Heart left ventricle (tissue), 16 donors: ENCODE results near the gene PACSIN2. TPM values are rescaled to one million over a fixed set of nuclear protein-coding genes. Genes with fewer than 3 reads are reported as not detected.

Experiments
- ATAC-seq, 4 donors: fragments of 200-7000 bp; cut with Tn5 transposase; one replicate each; pipeline ENCODE4 v1.9.1; 2020 to 2022; ENCODE audit warnings: moderate library complexity in 4 of 4, mild to moderate bottlenecking in 3 of 4, moderate number of reproducible peaks in 1 of 4
- DNase-seq, 5 donors: peaks; one replicate each; pipeline ENCODE4 v3.0.0-alpha.2; 2020
- H3K27ac ChIP-seq, 12 donors: fragments of 200-600 bp; sonication (generic) in 4 of 12; one replicate each; pipeline versions ENCODE4 v1.5.0 to v1.8.0; 2016 to 2022; ENCODE audit warnings: mild to moderate bottlenecking in 2 of 12
- H3K27me3 ChIP-seq, 9 donors: fragments of 200-600 bp; sonication (generic) in 2 of 9; one replicate each; pipeline versions ENCODE4 v1.5.1 to v1.8.0; 2016 to 2022; ENCODE audit warnings: mild to moderate bottlenecking in 3 of 9
- H3K36me3 ChIP-seq, 9 donors: fragments of 200-600 bp; sonication (generic) in 2 of 9; one replicate each; pipeline versions ENCODE4 v1.5.0 to v1.8.0; 2018 to 2022; ENCODE audit warnings: mild to moderate bottlenecking in 2 of 9
- H3K4me1 ChIP-seq, 12 donors: fragments of 200-600 bp; sonication (generic) in 4 of 12; one replicate each; pipeline versions ENCODE4 v1.5.0 to v1.8.0; 2016 to 2022; ENCODE audit warnings: mild to moderate bottlenecking in 3 of 12
- H3K4me3 ChIP-seq, 12 donors: fragments of 200-600 bp; sonication (generic) in 4 of 12; one replicate each; pipeline versions ENCODE4 v1.5.0 to v1.8.0; 2017 to 2022; ENCODE audit warnings: mild to moderate bottlenecking in 9 of 12, moderate library complexity in 4 of 12
- H3K9me3 ChIP-seq, 12 donors: fragments of 200-600 bp; sonication (generic) in 4 of 12; one replicate each; pipeline versions ENCODE4 v1.5.0 to v1.8.0; 2016 to 2022; ENCODE audit warnings: mild to moderate bottlenecking in 1 of 12
- CTCF ChIP-seq, 12 donors: fragments of 200-600 bp; sonication (generic) in 4 of 12; IDR thresholded peaks; one replicate each; pipeline versions ENCODE4 v1.5.0 to v1.8.0; 2018 to 2022; ENCODE audit warnings: antibody characterized with exemption in 12 of 12, mild to moderate bottlenecking in 5 of 12
- POLR2A ChIP-seq, 2 donors: fragments of 450-650 bp; IDR thresholded peaks; one replicate each; pipeline ENCODE4 v1.6.1; 2017; ENCODE audit warnings: antibody characterized with exemption in 2 of 2, mild to moderate bottlenecking in 2 of 2, moderate library complexity in 2 of 2
- WGBS, 4 donors: extraction: QIAGEN DNeasy Blood & Tissue Kit in 2 of 4; methylation state at CpG; one replicate each; pipeline versions ENCODE4 v1.1.5 to v1.1.7; 2013 to 2018; 5-methylcytosine and 5-hydroxymethylcytosine counted together
- intact Hi-C, 10 donors: fragments of 100-400 bp; cut with DNase I; formaldehyde crosslinking; loops; one replicate each; pipeline versions ENCODE4 v1.11.1 to v1.14.2; 2022
- polyA plus RNA-seq, 2 donors: library from polyadenylated mRNA; stranded (reverse); fragments of 200-250 nt; gene quantifications; one replicate each; pipeline ENCODE4 v1.2.3, GENCODE V29; 2013
- total RNA-seq, 9 donors: library from RNA; depleted of rRNA in 2 of 9; stranded (reverse); fragments of >200 nt in 2 of 9; fragmentation: NEBNext Ultra II Directional in 3 of 9; extraction: Animal tissue kit (Norgen Biotek cat#: 25700) in 3 of 9; gene quantifications; one replicate each; pipeline versions ENCODE4 v1.1.0 to v1.2.4, GENCODE V29; 2016 to 2023
- donor health status: ischemic (EF 13 %, LVEDD 7.1; RV severe dilation, severe dysfunction).
- donor health status: healthy with polysubstance abuse.
- donor health status: DM: no; HTN: yes; CAD: no.
- donor health status: DM: no; HTN: no; CAD: no.
- donor health status: ischemic (EF 25% LVEDD 6.9; RV normal size, moderate dysfunction).
- donor health status: ischemic (EF 25% LVEDD 5.7; RV mildly dilated, moderate dysfunction).
- donor health status: healthy.
- donor health status: DM: yes; HTN: yes; CAD: no.
- donor health status: ischemic (EF 35%, LVEDD 5.7; RV mildly dilated, moderate dysfunction).
- donor health status: nonischemic (EF 11% LVEDD 7.7; RV severe dilation, severe dysfunction).
- donor health status: DM: yes; HTN: yes; CAD: no.
- donor health status: PGD.
- donor health status: ischemic (EF 29% LVEDD 5.4; RV normal size, mild dysfunction).
- donor health status: nonischemic (EF 23%, LVEDD 6.1; RV moderate dilation, normal function).

PACSIN2 gene
- total and polyA plus RNA-seq, 11 donors = 26.5 to 87.1 (median 59.3) TPM

- H3K27ac ChIP-seq = peak overlapping the region in 6 of 12 donors; percentile 35 to 80 (median 66)
- H3K27me3 ChIP-seq = no peaks in the 10 kb centered on the region
- peaks cover 0 to 22% (median 12%) of the 10 kb centered on the region in 12 donors for H3K4me1 ChIP-seq
- H3K36me3 ChIP-seq = peaks cover 0 to 58% (median 45%) of the 10 kb centered on the region in 9 donors
- no peaks in the 10 kb centered on the region for H3K9me3 ChIP-seq
- 88 to 94% (median 92%) methylated on average over 8 of the region's 8 CpGs for WGBS, 4 donors
- intact Hi-C loops = loop anchor here (2.0 to 10.0 kb wide), 11 partner anchors 33 to 225 kb away; partner anchors contain the start of gene TTLL1 (in 1 of the 10)
- ATAC-seq = no peak
- H3K4me3 ChIP-seq = no peak overlapping the region
- DNase-seq = no peak
- TF ChIP-seq POLR2A (IDR thresholded peaks at IDR 0.05) = no peak
- TF ChIP-seq CTCF (IDR thresholded peaks at IDR 0.05) = no peak
Observed at GRCh38 chr22:42869463-42869862, 145.5 kb downstream of the PACSIN2 start.

- TF ChIP-seq POLR2A (IDR thresholded peaks at IDR 0.05) = no peak
- TF ChIP-seq CTCF (IDR thresholded peaks at IDR 0.05) = no peak
- DNase-seq (peak; percentile 67 to 83 (median 78)), ATAC-seq (peak; percentile 62 to 80 (median 73))
- WGBS, 4 donors = 55 to 66% (median 57%) methylated on average over 12 to 16 of the region's 16 CpGs
- H3K36me3 ChIP-seq = peaks cover 0 to 51% (median 39%) of the 10 kb centered on the region in 9 donors
- peaks cover 0 to 22% (median 12%) of the 10 kb centered on the region in 12 donors for H3K4me1 ChIP-seq
- H3K9me3 ChIP-seq = no peaks in the 10 kb centered on the region
- peak overlapping the region in 10 of 12 donors; percentile 11 to 80 (median 56) for H3K27ac ChIP-seq
- intact Hi-C loops = loop anchor here (2.0 to 10.0 kb wide), 11 partner anchors 34 to 226 kb away; partner anchors contain the start of gene TTLL1 (in 1 of the 10)
- H3K27me3 ChIP-seq = no peaks in the 10 kb centered on the region
- no peak overlapping the region for H3K4me3 ChIP-seq
Observed at GRCh38 chr22:42868751-42869251, 146.1 kb downstream of the PACSIN2 start.

GRCh38 chr22:42866100-42866499 is 148.8 kb downstream of the PACSIN2 start:
- H3K4me3 ChIP-seq = no peak overlapping the region
- DNase-seq = no peak
- H3K9me3 ChIP-seq = no peaks in the 10 kb centered on the region
- 91 to 93% (median 93%) methylated on average over 7 of the region's 7 CpGs for WGBS, 4 donors
- no peak overlapping the region for H3K27ac ChIP-seq
- peaks cover 0 to 22% (median 12%) of the 10 kb centered on the region in 12 donors for H3K4me1 ChIP-seq
- no peak for TF ChIP-seq CTCF (IDR thresholded peaks at IDR 0.05)
- no peak for TF ChIP-seq POLR2A (IDR thresholded peaks at IDR 0.05)
- no peaks in the 10 kb centered on the region for H3K27me3 ChIP-seq
- ATAC-seq = no peak
- intact Hi-C loops = loop anchor here in 9 of 10 donors (2.0 to 10.0 kb wide), 12 partner anchors 36 to 229 kb away; partner anchors contain the start of gene TTLL1 (in 3 of the 9)
- H3K36me3 ChIP-seq = peaks cover 0 to 24% (median 12%) of the 10 kb centered on the region in 9 donors

- Histone ChIP-seq H3K27me3 (no peaks in the 10 kb centered on the region), H3K4me3 (no peak overlapping the region), H3K27ac (no peak overlapping the region), H3K4me1 (peaks cover 0 to 28% (median 12%) of the 10 kb centered on the region in 12 donors), H3K36me3 (peaks cover 0 to 19% (median 6%) of the 10 kb centered on the region in 9 donors), H3K9me3 (no peaks in the 10 kb centered on the region)
- intact Hi-C loops = loop anchor here in 9 of 10 donors (5.0 to 10.0 kb wide), 10 partner anchors 37 to 229 kb away; partner anchors contain the start of gene TTLL1 (in 1 of the 9)
- WGBS, 4 donors = 85 to 87% (median 86%) methylated on average over 8 of the region's 8 CpGs
- ATAC-seq (no peak), DNase-seq (no peak)
- TF ChIP-seq CTCF (IDR thresholded peaks at IDR 0.05) (no peak), POLR2A (IDR thresholded peaks at IDR 0.05) (no peak)
Observed at GRCh38 chr22:42865536-42865935, 149.4 kb downstream of the PACSIN2 start.
